IPS-18a (cell line): Measurements from ENCODE around the gene USP34.

Experiments used
- H3K27ac ChIP-seq: one replicate; pipeline ENCODE4 v1.5.1; 2013; ENCODE audit warnings: low read length
- H3K27me3 ChIP-seq: one replicate; pipeline ENCODE4 v1.6.1; 2013; ENCODE audit warnings: mild to moderate bottlenecking, low read length; ENCODE audit not compliant: control insufficient read depth, insufficient read depth
- H3K36me3 ChIP-seq: one replicate; pipeline ENCODE4 v1.6.1; 2013; ENCODE audit warnings: low read depth, low read length; ENCODE audit not compliant: control insufficient read depth
- H3K4me1 ChIP-seq: one replicate; pipeline ENCODE4 v1.6.1; 2013; ENCODE audit warnings: low read depth, low read length; ENCODE audit not compliant: control insufficient read depth
- H3K4me3 ChIP-seq: one replicate; pipeline ENCODE4 v1.5.1; 2013; ENCODE audit warnings: low read length
- H3K9ac ChIP-seq: one replicate; pipeline ENCODE4 v1.6.1; 2013; ENCODE audit warnings: mild to moderate bottlenecking, low read length, moderate library complexity
- H3K9me3 ChIP-seq: one replicate; pipeline ENCODE4 v1.6.1; 2013; ENCODE audit warnings: low read depth, low read length; ENCODE audit not compliant: control insufficient read depth

The USP34 gene

GRCh38 chr2:61470965-61471904 lies at the start of gene USP34:
Gene USP34 (minus strand): TSS chr2:61471087. CDS start chr2:61470692, 395 bp downstream.
- Histone ChIP-seq H3K36me3 (peaks cover 9% of the 10 kb centered on the region), H3K4me1 (peaks cover 9% of the 10 kb centered on the region), H3K27me3 (no peaks in the 10 kb centered on the region), H3K27ac (peak within 1 kb of the TSS; percentile 89), H3K9ac (peak within 1 kb of the TSS; percentile 94), H3K4me3 (peak within 1 kb of the TSS; percentile 96), H3K9me3 (no peaks in the 10 kb centered on the region)

GRCh38 chr2:61520261-61520660 lies 49.4 kb upstream of the USP34 start:
- H3K9me3 ChIP-seq, result no peaks in the 10 kb centered on the region
- no peak overlapping the region for H3K4me3 ChIP-seq
- H3K4me1 ChIP-seq, result peaks cover 3% of the 10 kb centered on the region
- H3K9ac ChIP-seq, result no peak overlapping the region
- no peak overlapping the region for H3K27ac ChIP-seq
- peaks cover 91% of the 10 kb centered on the region for H3K36me3 ChIP-seq
- no peaks in the 10 kb centered on the region for H3K27me3 ChIP-seq

- Histone ChIP-seq H3K4me3 (no peak overlapping the region), H3K27ac (no peak overlapping the region), H3K36me3 (peaks cover 92% of the 10 kb centered on the region), H3K27me3 (no peaks in the 10 kb centered on the region), H3K4me1 (no peaks in the 10 kb centered on the region), H3K9ac (no peak overlapping the region), H3K9me3 (no peaks in the 10 kb centered on the region)
Measured at GRCh38 chr2:61512768-61513398, 42.0 kb upstream of the USP34 start.

GRCh38 chr2:61510674-61511671 lies 40.1 kb upstream of the USP34 start:
- Histone ChIP-seq H3K4me3 (no peak overlapping the region), H3K36me3 (peaks cover 83% of the 10 kb centered on the region), H3K27ac (no peak overlapping the region), H3K27me3 (no peaks in the 10 kb centered on the region), H3K9me3 (no peaks in the 10 kb centered on the region), H3K9ac (no peak overlapping the region), H3K4me1 (no peaks in the 10 kb centered on the region)

GRCh38 chr2:61504949-61505348 lies 34.1 kb upstream of the USP34 start:
- H3K9me3 ChIP-seq, result no peaks in the 10 kb centered on the region
- no peaks in the 10 kb centered on the region for H3K27me3 ChIP-seq
- no peak overlapping the region for H3K9ac ChIP-seq
- H3K36me3 ChIP-seq, result peaks cover 79% of the 10 kb centered on the region
- H3K4me1 ChIP-seq, result no peaks in the 10 kb centered on the region
- H3K27ac ChIP-seq, result no peak overlapping the region
- no peak overlapping the region for H3K4me3 ChIP-seq

GRCh38 chr2:61499060-61499459 lies 28.2 kb upstream of the USP34 start:
- H3K9ac ChIP-seq, result no peak overlapping the region
- H3K27me3 ChIP-seq, result no peaks in the 10 kb centered on the region
- no peak overlapping the region for H3K27ac ChIP-seq
- H3K9me3 ChIP-seq, result no peaks in the 10 kb centered on the region
- H3K36me3 ChIP-seq, result peaks cover 91% of the 10 kb centered on the region
- no peaks in the 10 kb centered on the region for H3K4me1 ChIP-seq
- H3K4me3 ChIP-seq, result no peak overlapping the region

- Histone ChIP-seq H3K4me3 (no peak overlapping the region), H3K27ac (no peak overlapping the region), H3K36me3 (peaks cover 92% of the 10 kb centered on the region)
Measured at GRCh38 chr2:61493523-61493942, 22.6 kb upstream of the USP34 start.

GRCh38 chr2:61492476-61492875 lies 21.6 kb upstream of the USP34 start:
- Histone ChIP-seq H3K36me3 (peaks cover 92% of the 10 kb centered on the region), H3K9me3 (no peaks in the 10 kb centered on the region), H3K9ac (no peak overlapping the region), H3K27me3 (no peaks in the 10 kb centered on the region), H3K27ac (no peak overlapping the region), H3K4me1 (no peaks in the 10 kb centered on the region), H3K4me3 (no peak overlapping the region)

More at GRCh38 chr2:61493523-61493942, 22.6 kb upstream of the USP34 start:
- Histone ChIP-seq H3K9me3 (no peaks in the 10 kb centered on the region), H3K27me3 (no peaks in the 10 kb centered on the region), H3K4me1 (no peaks in the 10 kb centered on the region), H3K9ac (no peak overlapping the region)

- H3K4me3 ChIP-seq, result no peak overlapping the region
- H3K4me1 ChIP-seq, result no peaks in the 10 kb centered on the region
- peaks cover 91% of the 10 kb centered on the region for H3K36me3 ChIP-seq
- H3K9me3 ChIP-seq, result no peaks in the 10 kb centered on the region
- H3K27me3 ChIP-seq, result no peaks in the 10 kb centered on the region
- H3K27ac ChIP-seq, result no peak overlapping the region
- H3K9ac ChIP-seq, result no peak overlapping the region
Measured at GRCh38 chr2:61485281-61485680, 14.4 kb upstream of the USP34 start.

GRCh38 chr2:61478086-61478485 lies 7.2 kb upstream of the USP34 start:
- no peak overlapping the region for H3K27ac ChIP-seq
- H3K4me1 ChIP-seq, result no peaks in the 10 kb centered on the region
- H3K27me3 ChIP-seq, result no peaks in the 10 kb centered on the region
- H3K4me3 ChIP-seq, result no peak overlapping the region
- no peak overlapping the region for H3K9ac ChIP-seq
- peaks cover 58% of the 10 kb centered on the region for H3K36me3 ChIP-seq
- no peaks in the 10 kb centered on the region for H3K9me3 ChIP-seq
